Suppressor macrophage (primary cell): Measurements from ENCODE around the gene NPHS1.
"Not testable (repeated sequence)": the region's sequence is repeated elsewhere in the genome, so short reads cannot be mapped to it uniquely, and the experiment has no call there.

Source experiments
- DNase-seq, 4 experiments: peaks; one replicate each; pipeline ENCODE4 v3.0.0-alpha.2; 2020 to 2022

Gene NPHS1

DNA sequence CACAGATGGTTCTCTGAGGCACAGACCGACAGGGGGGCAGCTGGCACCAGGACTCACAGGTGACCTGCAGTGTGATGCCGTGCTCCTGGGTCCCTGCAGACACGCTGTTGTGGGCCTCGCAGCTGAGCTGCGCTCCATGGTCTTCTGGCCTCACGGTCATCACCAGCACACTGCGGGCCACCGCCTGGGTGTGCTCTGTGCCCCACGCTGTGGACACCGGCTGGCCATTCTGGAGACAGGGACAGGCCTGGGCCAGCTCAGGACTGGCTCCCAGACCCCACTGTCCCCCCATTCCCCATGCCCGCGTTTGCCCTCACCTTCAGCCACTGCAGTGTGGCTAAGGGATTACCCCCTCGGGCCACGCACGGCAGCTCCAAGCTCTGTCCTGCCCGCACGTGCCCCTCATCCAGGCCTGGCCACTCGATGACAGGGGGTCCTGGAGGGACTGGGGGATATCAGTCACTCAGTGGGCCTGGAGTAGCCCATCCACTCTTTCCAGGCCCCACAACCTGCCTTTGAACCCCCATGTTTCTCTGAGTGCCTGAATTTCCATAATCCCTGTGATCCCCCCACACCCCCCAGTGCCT is 3.3 kb downstream of the NPHS1 start:
- no peak for DNase-seq

DNA sequence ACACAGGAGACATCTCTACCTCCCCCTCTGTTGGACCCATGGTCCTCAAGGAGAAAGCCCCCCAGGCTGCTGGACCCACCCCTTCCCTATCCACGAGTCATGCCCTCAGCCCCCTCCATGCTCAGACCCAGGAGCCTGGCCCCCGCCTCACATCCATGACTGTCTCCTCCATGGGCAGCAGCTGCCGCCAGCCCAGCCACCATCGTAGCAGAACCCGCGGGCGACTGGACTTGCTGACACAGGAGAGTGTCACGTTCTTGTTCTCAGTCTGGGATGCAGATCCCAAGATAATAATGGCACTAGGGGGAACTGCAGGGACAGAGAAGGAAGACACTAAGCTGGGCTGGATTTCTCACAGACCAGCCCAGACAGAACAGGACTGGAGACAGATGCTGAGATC is 3.8 kb downstream of the NPHS1 start:
- no peak for DNase-seq

DNA sequence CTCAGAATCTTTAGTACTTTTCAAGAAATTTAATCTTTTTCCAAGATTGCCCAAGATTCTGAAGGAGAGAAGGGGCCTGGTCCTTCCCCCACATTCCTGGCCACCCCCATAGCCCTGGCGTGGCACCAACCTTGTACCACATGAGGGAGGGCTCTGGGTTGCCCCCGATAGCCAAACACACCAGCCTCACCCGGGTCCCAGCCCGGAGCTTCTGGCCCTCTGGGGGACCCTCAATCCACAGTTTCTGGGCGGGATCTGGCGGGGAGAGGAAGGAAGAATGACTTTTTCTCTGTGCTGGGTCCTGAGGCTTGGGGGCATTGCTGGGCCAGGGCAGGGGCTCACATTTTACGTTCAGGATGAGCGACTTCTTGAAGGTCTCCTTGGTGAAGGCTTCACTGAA is 4.4 kb downstream of the NPHS1 start:
- DNase-seq = no peak

DNA sequence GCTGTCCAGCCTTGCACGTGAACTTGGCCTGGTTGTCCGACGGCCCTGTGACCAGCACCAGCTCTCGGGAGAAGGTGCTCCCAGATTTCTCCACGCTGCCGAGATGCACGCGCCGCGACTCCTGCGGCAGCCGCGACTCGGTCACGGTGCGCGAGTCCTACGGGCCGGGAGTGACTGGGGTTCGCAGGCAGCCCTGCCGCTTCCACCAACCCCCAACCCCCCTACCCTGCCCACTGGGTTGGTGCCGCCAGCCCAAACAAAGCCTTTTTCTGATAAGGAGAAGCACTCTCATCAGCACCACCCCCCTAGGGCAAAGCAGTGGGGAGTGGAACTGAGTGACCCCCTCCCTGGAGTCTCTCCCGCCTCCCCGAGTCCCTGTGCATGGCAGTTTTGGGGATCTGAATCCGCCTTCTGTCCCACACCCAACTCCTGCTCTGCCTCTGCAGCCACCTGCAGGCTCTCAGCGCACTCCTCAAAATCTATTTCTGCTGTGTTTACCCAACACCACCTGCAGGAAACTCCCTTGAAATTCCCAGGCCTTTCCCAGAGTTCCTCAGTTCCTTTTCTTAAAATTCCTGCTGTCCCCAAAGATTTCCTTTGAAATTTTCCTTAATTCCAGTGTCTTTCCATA is 6.2 kb downstream of the NPHS1 start:
- peak in 1 of 4 experiments; percentile 13 for DNase-seq

DNA sequence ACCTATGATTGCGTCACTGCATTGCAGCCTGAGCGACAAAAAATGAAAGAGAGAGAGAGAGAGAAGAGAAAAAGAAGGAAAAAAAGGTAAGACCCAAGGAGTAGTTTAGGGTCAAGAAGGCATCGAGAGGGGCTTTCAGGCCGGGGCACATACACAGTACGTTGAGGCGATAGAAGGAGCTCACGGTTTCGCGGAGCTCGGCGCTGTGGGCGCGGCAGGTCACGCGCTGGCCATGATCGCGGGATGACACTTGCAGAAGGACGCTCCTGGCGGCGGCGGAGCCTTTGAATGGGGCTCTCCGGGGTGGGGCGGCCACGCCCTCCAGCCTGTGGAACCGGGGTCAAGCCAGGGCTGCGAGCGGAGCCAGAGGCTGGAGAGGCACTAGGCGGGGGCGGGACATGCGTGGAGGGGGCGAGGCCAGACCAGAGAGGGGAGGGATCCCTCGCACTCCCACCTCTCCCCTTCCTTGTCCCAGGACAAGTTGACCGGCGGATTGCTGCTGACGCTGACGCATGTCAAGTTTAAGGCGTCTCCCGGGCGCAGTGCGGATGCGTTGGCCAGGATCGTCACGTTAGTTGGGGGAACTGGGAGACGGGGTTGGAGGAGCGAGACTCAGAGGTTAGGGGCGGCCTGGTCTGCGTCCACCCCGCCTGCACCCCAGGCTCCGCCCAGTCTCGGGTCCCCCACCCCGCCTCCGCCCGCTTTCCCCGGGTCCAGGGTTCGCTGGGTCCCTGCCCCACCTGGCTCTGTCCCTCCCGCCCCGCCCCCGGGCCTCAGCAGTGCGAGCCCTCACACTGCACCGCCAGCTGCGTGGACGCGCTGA is 6.9 kb downstream of the NPHS1 start:
- peak in 3 of 4 experiments; percentile 42 to 54 (median 44) for DNase-seq

DNA sequence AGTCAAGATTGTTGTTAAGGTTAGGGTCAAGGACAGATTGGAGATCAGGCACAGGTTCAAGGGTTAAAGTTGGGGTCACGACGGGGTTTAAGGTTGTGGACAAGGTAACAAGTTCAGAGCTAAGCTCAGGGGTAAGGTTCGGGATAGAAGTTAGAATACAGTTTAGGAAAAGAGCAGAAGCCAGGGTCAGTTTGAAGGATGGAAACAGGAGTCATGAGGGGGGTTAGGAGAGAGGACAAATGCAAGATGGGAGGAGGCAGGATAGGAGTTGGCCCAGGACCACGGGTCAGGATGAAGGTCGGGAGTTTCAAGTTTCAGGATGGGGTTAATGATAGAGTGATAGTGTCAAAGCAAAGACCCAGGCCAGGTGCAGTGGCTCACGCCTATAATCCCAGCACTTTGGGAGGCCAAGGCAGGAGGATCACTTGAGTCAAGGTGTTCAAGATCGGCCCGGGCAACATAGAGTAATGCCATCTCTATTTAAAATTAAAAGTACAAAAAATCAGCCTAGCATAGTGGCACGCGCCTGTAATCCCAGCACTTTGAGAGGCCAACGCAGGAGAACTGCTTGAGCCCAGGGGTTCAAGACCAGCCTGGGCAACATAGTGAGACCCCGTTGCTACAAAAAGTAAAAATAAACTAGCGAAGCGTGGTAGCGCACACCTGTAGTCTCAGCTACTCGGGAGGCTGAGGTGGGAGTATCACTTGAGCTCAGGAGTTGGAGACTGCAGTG is 7.7 kb downstream of the NPHS1 start:
- no peak for DNase-seq

DNA sequence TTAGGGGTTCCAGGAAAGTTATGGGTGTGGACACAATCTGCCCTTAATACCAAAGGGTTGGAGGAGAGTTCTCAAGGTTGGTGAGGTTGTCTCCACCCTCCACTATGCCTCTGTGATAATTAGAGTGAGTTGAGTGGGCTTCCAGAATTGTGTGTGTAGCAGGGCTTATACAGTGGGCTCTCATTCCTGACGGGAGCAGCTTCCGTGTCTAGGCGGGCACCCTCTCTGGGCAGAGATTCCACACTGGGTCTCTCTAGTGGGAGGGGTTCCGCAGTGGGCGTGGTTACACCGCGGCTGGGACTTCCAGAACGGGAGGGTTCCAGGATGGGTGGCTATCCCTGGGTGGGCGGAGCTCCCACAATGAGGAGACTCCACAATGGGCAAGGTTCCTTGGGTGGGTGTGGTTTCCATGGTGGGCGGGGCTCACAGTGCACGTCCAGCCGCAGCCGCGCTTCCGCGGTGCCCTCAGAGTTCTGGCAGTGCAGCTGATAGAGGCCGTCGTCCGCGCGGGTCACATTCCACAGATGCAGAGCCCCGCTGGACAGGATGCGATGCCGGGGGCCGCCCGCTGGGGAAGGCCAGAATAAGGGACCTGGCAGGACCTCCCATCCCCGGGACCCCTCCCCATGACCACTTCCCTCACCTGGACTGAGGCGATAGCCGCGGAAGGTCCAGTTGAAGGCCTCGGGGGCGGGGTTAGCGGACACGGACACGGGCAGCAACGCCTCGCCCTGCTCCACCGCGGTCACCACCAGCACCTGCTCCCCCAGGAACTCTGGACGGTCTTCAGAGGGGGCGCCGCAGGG is 8.4 kb downstream of the NPHS1 start:
- DNase-seq = peak in 3 of 4 experiments; percentile 15 to 25 (median 22)

DNA sequence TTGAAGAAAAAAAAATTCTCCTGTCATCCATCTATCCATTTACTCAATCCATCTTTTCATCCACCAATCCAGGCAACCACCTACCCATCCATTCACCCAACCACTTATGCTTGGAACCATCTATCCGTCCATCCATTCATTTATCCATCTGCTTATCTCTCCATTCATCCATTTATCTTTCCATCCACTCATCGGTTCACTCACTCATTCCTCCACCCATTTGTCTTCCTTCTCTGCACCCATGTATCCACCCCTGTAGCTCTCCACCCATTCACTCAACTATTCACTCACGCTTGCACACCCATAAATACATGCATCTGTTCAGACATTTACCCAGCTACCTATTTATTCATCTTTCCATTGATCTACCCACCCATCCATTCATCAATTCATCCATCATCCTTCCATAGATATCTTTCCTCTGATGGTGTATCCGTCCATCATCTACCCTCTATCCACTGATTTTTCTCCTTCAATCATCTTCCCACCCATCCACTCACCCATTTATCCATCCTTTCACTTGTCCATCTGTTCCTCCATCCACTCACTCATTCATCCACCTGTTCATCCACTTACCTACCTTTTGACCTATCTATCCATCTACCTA is 9.5 kb downstream of the NPHS1 start:
- DNase-seq = no peak

DNA sequence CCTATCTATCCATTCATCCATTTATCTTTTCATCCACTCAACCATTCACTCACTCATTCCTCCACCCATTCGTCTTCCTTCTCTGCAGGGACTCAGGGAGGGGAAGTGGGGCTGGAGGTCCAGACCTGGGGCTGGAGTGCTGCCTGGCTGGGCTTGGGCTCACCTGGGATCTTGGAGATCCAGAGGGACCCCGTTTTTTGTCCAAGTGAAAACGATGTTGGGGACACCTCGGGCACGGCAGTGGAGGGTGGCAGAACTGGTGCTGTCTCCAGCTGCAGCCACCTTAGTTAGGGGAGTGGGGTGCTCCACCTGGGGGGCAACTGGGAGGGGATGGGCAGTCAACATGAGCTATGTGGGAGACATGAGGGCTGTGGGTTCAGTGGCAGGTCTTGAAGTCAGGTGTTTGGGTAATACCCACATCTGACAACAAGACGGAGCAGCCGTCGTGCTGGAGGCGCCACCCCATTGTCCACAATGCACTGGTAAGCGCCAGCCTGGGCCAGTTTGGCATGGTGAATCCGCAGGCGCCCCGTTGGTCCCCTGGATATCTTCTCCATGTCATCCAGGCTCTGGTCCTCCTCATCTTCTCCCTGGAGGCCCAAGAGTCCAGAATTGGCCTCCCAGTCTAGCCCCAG is 10.2 kb downstream of the NPHS1 start:
- DNase-seq = no peak

DNA sequence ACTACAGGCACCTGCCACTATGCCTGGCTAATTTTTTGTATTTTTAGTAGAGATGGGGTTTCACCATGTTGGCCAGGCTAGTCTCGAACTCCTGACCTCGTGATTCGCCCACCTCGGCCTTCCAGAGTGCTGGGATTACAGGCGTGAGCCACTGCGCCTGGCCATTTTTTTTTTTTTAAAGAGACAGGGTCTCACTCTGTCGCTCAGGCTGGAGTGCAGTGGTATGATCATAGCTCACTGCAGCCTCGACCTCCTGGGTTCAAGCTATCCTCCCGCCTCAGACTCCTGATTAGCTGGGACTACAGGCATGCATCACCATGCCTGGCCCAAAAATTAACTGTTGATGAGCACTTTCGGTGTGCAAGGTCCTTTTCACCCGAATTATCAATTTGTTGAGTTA is 16.2 kb downstream of the NPHS1 start:
- DNase-seq = not testable (repeated sequence)

DNA sequence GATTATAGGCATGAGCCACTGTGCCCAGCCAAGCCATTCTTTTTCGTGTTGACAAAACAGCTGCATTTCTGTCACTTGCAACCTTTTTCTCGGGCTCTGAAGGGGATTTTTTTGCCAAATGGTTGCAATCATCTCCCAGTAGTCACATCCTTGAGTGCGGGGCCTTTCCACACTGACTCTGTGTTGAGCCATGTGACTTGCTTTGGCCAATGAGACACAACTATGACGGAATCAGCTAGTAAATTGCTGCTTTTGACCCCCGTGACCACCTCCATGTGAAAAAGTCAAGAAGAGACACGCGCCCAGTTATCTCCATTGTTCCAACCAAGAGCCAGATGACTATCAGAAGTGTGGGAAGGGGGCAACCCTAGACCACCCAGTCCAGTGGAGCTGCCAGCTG is 18.3 kb downstream of the NPHS1 start:
- DNase-seq = no peak

DNA sequence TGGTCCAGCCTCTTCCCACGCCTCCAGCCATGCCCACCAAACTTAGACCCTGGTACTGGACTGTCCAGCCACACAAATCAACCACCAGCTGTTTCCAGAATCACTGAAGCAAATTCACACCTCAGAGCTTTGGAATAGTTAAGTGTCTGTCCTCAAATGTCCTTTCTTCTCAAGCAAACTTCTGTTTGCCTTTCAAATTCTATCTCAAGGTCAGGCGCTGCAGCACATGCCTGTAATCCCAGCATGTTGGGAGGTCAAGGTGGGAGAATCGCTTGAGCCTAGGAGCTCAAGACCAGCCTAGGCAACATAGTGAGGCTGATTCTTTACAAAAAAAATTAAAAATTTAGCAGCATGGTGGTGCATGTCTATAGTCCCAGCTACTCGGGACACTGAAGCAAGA is 20.2 kb downstream of the NPHS1 start:
- DNase-seq = no peak

DNA sequence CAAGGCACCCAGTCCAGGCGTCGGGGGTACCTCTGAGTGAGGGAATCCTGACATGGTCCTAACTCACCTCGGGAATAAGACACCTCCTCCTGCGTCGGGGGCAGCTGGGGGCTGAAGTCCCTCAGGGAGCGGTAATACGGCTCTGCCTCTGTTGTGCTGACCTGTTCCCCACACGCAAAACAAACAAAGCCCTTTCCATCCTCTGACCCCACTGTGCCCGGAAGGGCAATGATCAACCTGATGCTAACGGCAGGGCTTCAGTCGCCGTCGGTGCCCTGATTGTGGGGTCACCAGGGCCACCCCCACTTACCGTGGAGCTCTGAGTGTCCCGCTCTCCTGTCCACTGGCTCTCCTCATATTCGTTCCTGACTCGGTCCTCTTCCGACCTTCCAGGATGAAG is 21.3 kb downstream of the NPHS1 start:
- no peak for DNase-seq

DNA sequence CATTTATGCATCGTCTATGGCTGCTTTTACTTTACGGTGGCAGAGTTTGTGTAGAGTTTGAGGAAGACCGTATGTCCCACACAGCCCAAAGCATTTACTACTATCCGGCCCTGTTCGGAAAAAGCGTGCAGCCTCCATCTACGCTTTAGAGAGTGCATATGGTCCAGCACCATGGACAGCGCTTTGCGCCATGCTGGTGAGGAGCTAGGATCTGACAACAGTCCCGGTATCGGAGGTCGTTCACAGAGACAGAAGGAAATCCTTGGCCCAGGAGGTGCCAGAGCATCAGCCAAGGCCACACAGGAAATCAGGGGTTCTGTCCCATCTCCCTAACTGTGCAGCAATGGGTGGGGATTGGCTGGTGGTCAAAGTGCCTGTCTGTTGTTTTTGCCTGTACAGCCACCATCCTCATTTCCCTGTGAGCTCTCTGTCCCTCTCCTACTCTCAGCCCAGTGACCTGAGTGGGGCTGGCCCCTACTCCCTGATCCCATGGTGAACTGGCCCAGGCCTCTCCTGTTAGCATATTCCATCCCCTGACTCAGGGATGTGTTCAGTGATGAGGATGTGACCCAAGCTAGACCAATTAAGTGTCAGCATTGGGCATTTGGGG is 23.5 kb downstream of the NPHS1 start:
- DNase-seq = peak; percentile 62 to 85 (median 72)

DNA sequence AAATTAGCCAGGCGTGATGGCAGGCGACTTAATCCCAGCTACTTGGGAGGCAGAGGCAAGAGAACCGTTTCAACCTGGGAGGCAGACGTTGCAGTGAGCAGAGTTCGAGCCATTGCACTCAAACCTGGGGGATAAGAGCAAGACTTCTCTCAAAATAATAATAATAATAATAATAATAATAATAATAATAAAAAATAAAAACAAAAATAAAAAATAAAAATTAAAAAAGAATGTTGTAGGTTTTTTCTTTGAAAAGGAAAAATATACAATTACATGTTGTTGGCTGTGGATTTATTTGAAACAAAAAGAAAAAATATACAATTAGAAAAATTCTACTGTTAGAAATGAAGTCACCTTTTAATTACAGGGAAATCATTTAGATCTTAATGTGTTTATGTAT is 28.2 kb downstream of the NPHS1 start:
- no peak for DNase-seq

DNA sequence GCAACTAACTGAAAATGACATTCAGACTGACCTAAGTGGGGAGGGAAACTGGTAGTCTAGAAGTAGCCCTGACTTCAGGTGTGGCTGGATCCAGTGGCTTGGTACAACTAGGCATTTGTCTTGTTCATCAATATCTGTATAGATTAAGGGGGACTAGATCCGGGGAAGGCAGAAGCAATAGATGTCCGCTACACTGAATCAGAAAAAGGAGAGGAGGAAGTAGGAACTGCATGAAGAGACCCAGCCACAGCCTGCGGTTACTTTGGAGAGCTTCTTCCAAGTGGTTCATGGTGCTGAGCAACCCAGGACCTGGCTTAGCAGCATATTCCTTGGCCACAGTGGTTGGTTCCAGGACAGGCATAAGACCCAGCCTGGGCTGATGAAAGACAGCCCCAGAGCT is 29.7 kb downstream of the NPHS1 start:
- peak in 1 of 4 experiments; percentile 10 for DNase-seq

DNA sequence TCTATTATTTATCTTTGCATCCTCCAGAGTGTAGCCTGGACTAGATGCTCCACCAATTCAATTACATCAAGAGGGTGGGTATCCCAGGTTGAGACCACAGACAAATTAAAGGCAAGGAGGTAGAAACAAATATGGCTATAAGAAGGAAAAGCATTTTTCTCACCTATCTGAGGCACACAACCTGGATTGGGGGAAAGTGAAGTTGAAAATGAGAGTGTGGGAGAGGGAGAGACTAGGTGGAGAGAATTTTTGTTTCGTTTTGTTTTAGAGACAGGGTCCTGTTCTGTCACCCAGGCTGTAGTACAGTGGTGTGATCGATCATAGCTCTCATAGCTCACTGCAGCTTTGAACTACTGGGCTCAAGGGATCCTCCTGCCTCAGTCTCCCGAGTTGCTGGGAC is 33.9 kb downstream of the NPHS1 start:
- DNase-seq = no peak

DNA sequence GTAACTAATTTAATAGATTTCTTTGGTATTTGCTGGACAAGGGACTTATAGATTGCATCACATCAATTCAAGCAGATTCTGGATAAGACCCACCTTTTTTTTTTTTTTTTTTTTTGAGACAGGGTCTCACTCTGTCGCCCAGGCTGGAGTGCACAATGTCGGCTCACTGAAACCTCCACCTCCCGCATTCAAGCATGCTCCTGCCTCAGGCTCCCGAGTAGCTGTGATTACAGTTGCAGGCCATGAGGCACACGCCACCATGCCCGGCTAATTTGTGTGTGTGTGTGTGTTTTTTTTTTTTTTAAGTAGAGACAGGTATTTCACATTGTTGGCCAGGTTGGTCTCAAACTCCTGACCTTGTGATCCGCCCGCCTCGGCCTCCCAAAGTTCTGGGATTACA is 35.5 kb downstream of the NPHS1 start:
- no peak for DNase-seq

DNA sequence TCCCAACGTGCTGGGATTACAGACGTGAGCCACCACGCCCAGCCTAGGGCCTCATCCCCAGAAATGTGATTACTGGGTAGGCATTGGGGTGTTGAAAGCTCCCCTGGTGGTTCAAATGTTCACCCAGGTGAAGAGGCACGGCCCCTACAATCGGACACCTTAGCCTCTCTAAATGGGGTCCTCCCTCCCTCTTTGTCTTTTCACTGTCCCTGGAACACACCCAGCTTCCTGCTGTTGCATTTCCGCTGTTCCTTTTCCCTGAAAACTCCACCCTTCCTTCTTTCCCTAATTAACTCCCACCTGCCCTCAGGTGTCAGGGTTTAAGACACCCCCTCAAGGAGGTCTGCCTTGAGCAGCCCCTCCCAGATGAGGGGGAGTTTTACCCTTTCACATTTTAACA is 36.0 kb downstream of the NPHS1 start:
- no peak for DNase-seq

DNA sequence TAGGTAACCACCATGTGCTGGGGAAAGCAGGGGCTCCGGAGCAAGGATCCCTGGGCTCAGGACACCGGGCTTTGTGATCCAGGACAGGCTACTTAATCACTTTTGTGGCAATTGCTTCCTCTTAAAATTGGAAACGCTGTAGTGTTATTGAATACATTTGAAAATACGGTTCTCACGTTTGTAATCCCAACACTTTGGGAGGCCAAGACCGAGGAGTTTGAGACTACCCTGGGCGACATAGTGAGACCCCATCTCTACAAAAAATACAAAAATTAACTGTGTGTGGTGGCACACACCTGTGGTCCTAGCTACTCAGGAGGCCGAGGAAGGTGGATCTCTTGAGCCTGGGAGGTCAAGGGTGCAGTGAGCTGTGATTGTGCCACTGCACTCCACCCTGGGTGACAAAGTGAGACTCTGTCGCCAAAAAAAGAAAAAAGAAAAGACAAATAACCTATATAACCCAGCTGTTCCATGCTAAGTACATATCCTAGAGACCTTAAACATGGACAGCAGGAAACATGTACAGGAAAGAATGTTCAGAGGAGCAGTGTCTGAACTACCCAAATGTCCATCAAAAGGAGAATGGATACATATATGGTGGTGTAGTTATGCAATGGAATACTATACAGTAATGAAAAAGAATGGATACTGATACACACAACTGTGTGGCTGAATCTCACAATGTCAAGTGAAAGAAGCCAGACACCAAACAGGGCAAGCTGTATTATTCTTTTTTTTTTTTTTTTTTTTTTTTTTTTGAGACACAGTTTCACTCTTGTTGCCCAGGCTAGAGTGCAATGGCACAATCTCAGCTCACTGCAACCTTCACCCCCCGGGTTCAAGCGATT is 39.0 kb downstream of the NPHS1 start:
- DNase-seq = no peak
